Bronchial epithelial cell (primary cell): ENCODE results near the gene LRRC3C. TPM values are rescaled to one million over a fixed set of nuclear protein-coding genes. Genes with fewer than 3 reads are reported as not detected.

ENCODE experiments used
- DNase-seq: peaks from one replicate; pipeline ENCODE4 v3.0.0-alpha.2; 2010; ENCODE audit warnings: low read depth
- FAIRE-seq: peaks from 2 replicates; lab custom pipeline; 2011; peaks lifted over from hg19 to GRCh38; lab: Jason Lieb, UNC
- H3K27me3 ChIP-seq: 2 replicates; pipeline ENCODE4 v1.5.1; 2011; ENCODE audit warnings: low read length; ENCODE audit not compliant: control insufficient read depth, insufficient read depth
- H3K36me3 ChIP-seq: 2 replicates; pipeline ENCODE4 v1.5.1; 2011; ENCODE audit warnings: low read length; ENCODE audit not compliant: control insufficient read depth, insufficient read depth
- H3K4me3 ChIP-seq: 2 replicates; pipeline ENCODE4 v1.5.1; 2011; ENCODE audit warnings: mild to moderate bottlenecking, low read depth, low read length, control low read depth
- CTCF ChIP-seq: IDR thresholded peaks from 2 replicates; pipeline ENCODE4 v1.5.1; 2011; ENCODE audit warnings: mild to moderate bottlenecking, moderate library complexity, low read length, control low read depth, inconsistent platforms; ENCODE audit not compliant: insufficient read depth, severe bottlenecking
- total RNA-seq: library from RNA; depleted of rRNA; stranded (reverse); fragments of >200 nt; gene quantifications from 2 replicates; pipeline ENCODE4 v1.2.1, GENCODE V29; 2014

The LRRC3C gene
- total RNA-seq, 1 donor from 2014 or later = not detected

- Histone ChIP-seq H3K36me3 (peaks cover 4% of the 10 kb centered on the region), H3K4me3 (no peak overlapping the region), H3K27me3 (no peaks in the 10 kb centered on the region)
- DNase-seq (no peak), FAIRE-seq (no peak)
- no peak for TF ChIP-seq CTCF
Measured at GRCh38 chr17:39915559-39915958, 12.0 kb upstream of the LRRC3C start.

- DNase-seq (no peak), FAIRE-seq (no peak)
- H3K36me3 ChIP-seq = peaks cover 6% of the 10 kb centered on the region
- no peak for TF ChIP-seq CTCF
- no peaks in the 10 kb centered on the region for H3K27me3 ChIP-seq
- no peak overlapping the region for H3K4me3 ChIP-seq
Measured at GRCh38 chr17:39916918-39917317, 10.6 kb upstream of the LRRC3C start.

- FAIRE-seq (no peak), DNase-seq (no peak)
- TF ChIP-seq CTCF = no peak
- Histone ChIP-seq H3K27me3 (no peaks in the 10 kb centered on the region), H3K4me3 (no peak overlapping the region), H3K36me3 (peaks cover 18% of the 10 kb centered on the region)
Measured at GRCh38 chr17:39919087-39919683, 8.3 kb upstream of the LRRC3C start.

- no peak for TF ChIP-seq CTCF
- peaks cover 21% of the 10 kb centered on the region for H3K36me3 ChIP-seq
- no peak overlapping the region for H3K4me3 ChIP-seq
- DNase-seq = no peak
- FAIRE-seq = no peak
- H3K27me3 ChIP-seq = no peaks in the 10 kb centered on the region
Measured at GRCh38 chr17:39920218-39921210, 7.0 kb upstream of the LRRC3C start.

GRCh38 chr17:39921323-39921722 lies 6.2 kb upstream of the LRRC3C start:
- Histone ChIP-seq H3K4me3 (no peak overlapping the region), H3K36me3 (peaks cover 21% of the 10 kb centered on the region), H3K27me3 (no peaks in the 10 kb centered on the region)
- TF ChIP-seq CTCF = no peak
- DNase-seq (no peak), FAIRE-seq (no peak)
